RWPE1 (cell line): ENCODE data around the gene SV2B.
"Not testable (repeated sequence)": the region's sequence is repeated elsewhere in the genome, so short reads cannot be mapped to it uniquely, and the experiment has no call there.

Experiments
- CTCF ChIA-PET: fragments of 350-600 bp; sonication (Branson Sonifier 250); formaldehyde crosslinking; extraction: SDS; loops from one replicate; lab custom pipeline; 2021; lab: Yijun Ruan, JAX
- POLR2A ChIA-PET: fragments of 400-600 bp; formaldehyde crosslinking; extraction: SDS; loops from one replicate; lab custom pipeline; 2020; ENCODE audit warnings: antibody characterized with exemption; ENCODE audit not compliant: low non-redundant PET; lab: Yijun Ruan, JAX
- DNase-seq: peaks from one replicate; pipeline ENCODE4 v3.0.0; 2012; ENCODE audit warnings: low spot score
- H3K27ac ChIP-seq: fragments of 450-650 bp; 2 replicates; pipeline ENCODE4 v1.5.1; 2017
- TF ChIP-seq, protein P1 (sequence below): fragments of 450-650 bp; conservative IDR thresholded peaks from 2 replicates; pipeline ENCODE4 v1.5.1; 2017; ENCODE audit warnings: low read depth, mild to moderate bottlenecking

SV2B gene

DNA sequence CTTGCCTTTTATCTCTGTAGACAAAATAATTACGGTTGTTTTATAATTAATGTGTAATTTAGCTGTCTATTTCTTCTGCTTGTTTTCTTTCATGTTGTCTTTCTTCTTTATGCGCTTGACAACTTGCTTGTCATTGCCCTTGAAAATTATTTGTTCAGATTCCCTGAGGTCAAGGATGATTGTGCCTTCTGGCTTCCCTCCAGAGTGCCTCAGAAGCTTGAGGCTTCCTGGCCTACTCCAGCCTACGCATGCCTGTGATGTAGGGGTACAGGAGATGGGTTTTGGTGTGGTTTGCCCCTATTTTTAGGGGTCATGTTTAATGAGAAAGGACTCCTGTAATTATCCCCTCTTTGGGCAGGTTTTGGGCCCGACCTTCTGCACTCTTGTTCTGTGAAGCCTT, 231.5 kb downstream of the SV2B start:
- POLR2A ChIA-PET = no interaction called here
- CTCF ChIA-PET = interaction anchor here (0.6 kb wide), 1 partner anchor 294 kb away, joined by 3 read pairs; no protein-coding TSS in a partner anchor

DNA sequence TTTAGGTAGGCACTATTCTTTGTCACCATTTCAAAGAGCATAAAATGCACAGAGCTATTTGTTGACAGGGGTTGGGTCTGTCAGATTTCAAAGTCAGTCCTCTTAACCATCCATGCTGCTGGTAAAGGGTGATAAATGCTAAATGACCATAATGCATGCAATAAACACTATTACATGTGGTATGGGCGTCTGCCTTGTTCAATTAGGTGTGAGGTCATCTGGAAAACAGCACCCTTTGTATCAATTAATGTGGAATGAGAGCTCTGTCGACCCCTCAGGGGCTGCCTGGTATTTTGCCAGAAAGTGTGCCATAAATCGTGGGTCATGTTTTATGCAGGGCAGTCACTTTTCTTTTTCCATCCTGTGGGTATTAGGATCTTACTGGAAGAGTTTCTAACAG, 235.6 kb downstream of the SV2B start:
- POLR2A ChIA-PET = no interaction called here
- CTCF ChIA-PET = no interaction called here

More for the DNA sequence above, 231.5 kb downstream of the SV2B start:
- no peak for DNase-seq
- H3K27ac ChIP-seq = no peak overlapping the region
- TF ChIP-seq, protein P1, sequence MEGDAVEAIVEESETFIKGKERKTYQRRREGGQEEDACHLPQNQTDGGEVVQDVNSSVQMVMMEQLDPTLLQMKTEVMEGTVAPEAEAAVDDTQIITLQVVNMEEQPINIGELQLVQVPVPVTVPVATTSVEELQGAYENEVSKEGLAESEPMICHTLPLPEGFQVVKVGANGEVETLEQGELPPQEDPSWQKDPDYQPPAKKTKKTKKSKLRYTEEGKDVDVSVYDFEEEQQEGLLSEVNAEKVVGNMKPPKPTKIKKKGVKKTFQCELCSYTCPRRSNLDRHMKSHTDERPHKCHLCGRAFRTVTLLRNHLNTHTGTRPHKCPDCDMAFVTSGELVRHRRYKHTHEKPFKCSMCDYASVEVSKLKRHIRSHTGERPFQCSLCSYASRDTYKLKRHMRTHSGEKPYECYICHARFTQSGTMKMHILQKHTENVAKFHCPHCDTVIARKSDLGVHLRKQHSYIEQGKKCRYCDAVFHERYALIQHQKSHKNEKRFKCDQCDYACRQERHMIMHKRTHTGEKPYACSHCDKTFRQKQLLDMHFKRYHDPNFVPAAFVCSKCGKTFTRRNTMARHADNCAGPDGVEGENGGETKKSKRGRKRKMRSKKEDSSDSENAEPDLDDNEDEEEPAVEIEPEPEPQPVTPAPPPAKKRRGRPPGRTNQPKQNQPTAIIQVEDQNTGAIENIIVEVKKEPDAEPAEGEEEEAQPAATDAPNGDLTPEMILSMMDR = no peak

DNA sequence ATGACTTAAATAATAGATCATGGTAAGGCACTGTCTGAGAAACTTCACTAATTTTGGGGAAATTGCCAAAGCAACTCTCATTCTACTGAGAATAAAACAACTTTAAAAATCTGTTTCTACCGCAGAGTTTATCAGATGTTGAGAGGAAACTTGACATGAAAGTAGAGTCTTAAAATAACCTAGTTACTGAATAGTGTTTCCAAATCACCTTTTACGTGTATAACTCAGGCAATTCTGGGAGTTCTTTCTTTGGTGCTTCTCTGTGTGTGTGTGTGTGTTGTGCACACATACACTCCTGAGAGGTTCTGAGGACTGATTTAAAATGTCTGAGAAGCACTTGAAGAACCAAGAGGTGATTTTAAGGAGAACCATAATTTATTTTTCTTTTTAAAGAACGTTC, 236.6 kb downstream of the SV2B start:
- ChIA-PET POLR2A (no interaction called here), CTCF (no interaction called here)
- TF ChIP-seq, protein P1 = no peak
- DNase-seq = no peak
- H3K27ac ChIP-seq = no peak overlapping the region

More for the DNA sequence above, 235.6 kb downstream of the SV2B start:
- no peak for DNase-seq
- no peak overlapping the region for H3K27ac ChIP-seq
- TF ChIP-seq, protein P1 = no peak

DNA sequence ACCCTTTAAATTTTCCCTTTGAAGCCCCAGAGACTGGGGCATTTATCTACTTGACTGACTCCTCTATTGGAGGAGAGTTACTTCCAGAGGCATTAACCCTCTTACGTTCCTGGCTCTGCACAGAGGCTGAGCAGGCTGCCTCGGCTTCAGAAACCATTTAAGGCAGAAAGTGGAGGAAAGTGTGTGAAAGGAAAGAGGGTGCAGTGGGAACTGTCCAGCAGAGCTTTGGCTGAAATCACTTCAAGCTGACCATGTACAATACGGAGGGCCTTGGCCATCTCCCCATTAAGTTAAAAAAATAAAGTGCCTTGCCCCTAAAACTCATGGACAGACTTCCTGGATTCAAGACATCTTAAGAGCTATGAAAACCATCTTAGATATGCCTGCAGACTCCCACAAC, 238.7 kb downstream of the SV2B start:
- DNase-seq = peak; percentile 12
- POLR2A ChIA-PET = no interaction called here
- H3K27ac ChIP-seq = no peak overlapping the region
- TF ChIP-seq, protein P1 = no peak
- CTCF ChIA-PET = interaction anchor here (0.6 kb wide), 1 partner anchor 169 kb away, joined by 3 read pairs; no protein-coding TSS in a partner anchor

DNA sequence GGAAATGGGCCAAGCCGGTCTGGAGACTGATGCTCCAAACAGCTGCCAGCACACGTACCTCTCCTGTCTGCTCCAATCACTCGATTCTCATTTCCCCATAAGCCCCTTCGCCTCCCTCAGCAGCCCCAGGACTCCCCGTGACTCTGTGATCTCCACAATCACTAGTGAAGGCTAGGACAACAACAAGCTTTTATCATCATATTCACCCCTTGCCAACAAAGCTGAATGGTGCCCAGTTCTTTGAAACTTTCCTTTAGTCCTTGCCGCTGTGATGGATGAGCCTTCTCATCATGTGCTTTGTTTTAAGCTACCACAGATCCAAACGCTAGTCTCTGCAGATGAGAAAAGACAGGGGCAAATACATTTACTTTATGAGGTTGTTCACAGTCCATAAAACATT, 242.0 kb downstream of the SV2B start:
- no peak for DNase-seq
- TF ChIP-seq, protein P1 = no peak
- CTCF ChIA-PET = no interaction called here
- H3K27ac ChIP-seq = no peak overlapping the region
- POLR2A ChIA-PET = no interaction called here

DNA sequence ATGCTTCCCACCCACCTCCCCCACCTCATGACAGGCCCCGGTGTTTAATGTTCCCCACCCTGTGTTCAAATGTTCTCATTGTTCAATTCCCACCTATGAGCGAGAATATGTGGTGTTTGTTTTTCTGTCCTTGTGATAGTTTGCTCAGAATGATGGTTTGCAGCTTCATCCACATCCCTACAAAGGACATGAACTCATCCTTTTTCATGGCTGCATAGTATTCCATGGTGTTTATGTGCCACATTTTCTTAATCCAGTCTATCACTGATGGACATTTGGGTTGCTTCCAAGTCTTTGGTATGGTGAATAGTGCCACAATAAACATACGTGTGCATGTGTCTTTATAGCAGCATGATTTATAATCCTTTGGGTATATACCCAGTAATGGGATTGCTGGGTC, 244.9 kb downstream of the SV2B start:
- CTCF ChIA-PET = not testable (repeated sequence)

DNA sequence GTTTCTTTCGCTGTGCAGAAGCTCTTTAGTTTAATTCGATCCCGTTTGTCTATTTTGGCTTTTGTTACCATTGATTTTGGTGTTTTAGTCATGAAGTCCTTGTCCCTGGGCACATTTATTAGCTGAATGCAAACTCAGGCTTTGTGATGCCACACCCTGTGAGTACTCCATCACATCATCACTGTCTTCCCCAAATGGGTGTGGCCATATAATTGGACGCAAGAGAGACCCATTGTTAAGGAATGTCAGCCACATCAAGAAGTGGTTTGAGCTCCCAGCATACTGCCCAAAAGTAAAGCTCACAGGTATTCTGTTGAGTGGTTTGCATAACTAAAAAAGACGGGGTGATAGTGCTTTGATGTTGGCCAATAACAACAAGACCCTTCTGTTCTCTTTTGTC, 245.7 kb downstream of the SV2B start:
- POLR2A ChIA-PET = no interaction called here
- DNase-seq = no peak
- TF ChIP-seq, protein P1 = no peak

More for the DNA sequence above, 244.9 kb downstream of the SV2B start:
- H3K27ac ChIP-seq, POLR2A ChIA-PET, DNase-seq: not testable (repeated sequence)

More for the DNA sequence above, 245.7 kb downstream of the SV2B start:
- CTCF ChIA-PET = interaction anchor here (0.5 kb wide), 1 partner anchor 53 kb away, joined by 3 read pairs; no protein-coding TSS in a partner anchor
- no peak overlapping the region for H3K27ac ChIP-seq
